Peyer's patch (tissue), 4 donors: ENCODE results near the gene IQGAP2.

Source experiments
- POLR2A ChIP-seq, 2 donors: fragments of 450-650 bp; IDR thresholded peaks; one replicate each; pipeline ENCODE4 v1.5.1; 2017; ENCODE audit warnings: antibody characterized with exemption in 2 of 2, mild to moderate bottlenecking in 2 of 2, moderate library complexity in 2 of 2
- TF ChIP-seq, protein P1 (sequence below), 6 experiments: fragments of 450-650 bp in 4 of 6; fragments of 200-600 bp in 2 of 6; sonication (generic) in 1 of 6; IDR thresholded peaks; one replicate each; pipeline ENCODE4 v1.5.1; 2017 to 2019; ENCODE audit warnings: antibody characterized with exemption in 6 of 6, mild to moderate bottlenecking in 3 of 6, moderate library complexity in 1 of 6

DNA sequence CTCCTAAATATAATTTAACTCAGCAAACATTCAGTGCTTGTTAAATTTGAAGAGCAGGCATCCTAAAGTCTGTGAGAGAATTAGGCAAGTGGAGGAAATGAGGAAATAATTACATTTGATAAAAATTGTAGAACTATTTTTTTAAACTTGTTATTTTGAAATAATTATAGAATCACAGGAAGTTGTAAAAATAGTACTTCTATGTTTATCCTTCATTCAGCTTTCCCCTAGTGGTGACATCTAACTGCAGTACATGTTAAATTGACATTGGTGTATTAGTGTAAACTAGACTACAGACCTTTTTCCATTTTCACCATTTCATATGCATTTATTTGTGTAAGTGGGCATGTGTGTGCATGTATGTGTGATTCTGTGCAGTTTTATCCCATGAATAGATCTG is 168.5 kb downstream of the IQGAP2 start:
- TF ChIP-seq, protein P1, sequence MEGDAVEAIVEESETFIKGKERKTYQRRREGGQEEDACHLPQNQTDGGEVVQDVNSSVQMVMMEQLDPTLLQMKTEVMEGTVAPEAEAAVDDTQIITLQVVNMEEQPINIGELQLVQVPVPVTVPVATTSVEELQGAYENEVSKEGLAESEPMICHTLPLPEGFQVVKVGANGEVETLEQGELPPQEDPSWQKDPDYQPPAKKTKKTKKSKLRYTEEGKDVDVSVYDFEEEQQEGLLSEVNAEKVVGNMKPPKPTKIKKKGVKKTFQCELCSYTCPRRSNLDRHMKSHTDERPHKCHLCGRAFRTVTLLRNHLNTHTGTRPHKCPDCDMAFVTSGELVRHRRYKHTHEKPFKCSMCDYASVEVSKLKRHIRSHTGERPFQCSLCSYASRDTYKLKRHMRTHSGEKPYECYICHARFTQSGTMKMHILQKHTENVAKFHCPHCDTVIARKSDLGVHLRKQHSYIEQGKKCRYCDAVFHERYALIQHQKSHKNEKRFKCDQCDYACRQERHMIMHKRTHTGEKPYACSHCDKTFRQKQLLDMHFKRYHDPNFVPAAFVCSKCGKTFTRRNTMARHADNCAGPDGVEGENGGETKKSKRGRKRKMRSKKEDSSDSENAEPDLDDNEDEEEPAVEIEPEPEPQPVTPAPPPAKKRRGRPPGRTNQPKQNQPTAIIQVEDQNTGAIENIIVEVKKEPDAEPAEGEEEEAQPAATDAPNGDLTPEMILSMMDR (IDR thresholded peaks at IDR 0.05) = peak in 3 of 6 experiments; percentile 10 to 22 (median 13)
- no peak for TF ChIP-seq POLR2A (IDR thresholded peaks at IDR 0.05)
